Measurements from ENCODE around the gene TRIO.

The TRIO gene

GRCh38 chr5:14402424-14402823 is 259.3 kb downstream of the TRIO start:
- H3K4me1 ChIP-seq (ENCODE audit: control insufficient read depth, low read depth, low read length) = peaks cover 2% of the 10 kb centered on the region
- no peak for DNase-seq
- no peak overlapping the region for H3K4me3 ChIP-seq (ENCODE audit: low read length)
- H2BK15ac ChIP-seq (replicated peaks; ENCODE audit: low read depth) = no peak overlapping the region
- no peak overlapping the region for H2BK120ac ChIP-seq (ENCODE audit: low read depth, low read length)
- H3K4ac ChIP-seq (ENCODE audit: low read depth, low read length) = no peak overlapping the region
- no peak overlapping the region for H3K9ac ChIP-seq (ENCODE audit: low read length)
- H4K5ac ChIP-seq (ENCODE audit: low read length) = no peak overlapping the region
- no peak overlapping the region for H3K56ac ChIP-seq (ENCODE audit: low read length)
- no peak overlapping the region for H4K8ac ChIP-seq (ENCODE audit: low read depth, low read length)
- peaks cover 10% of the 10 kb centered on the region for H3K79me1 ChIP-seq (ENCODE audit: low read length)
- no peak overlapping the region for H3K27ac ChIP-seq (ENCODE audit: low read depth, low read length)
- H3K18ac ChIP-seq (ENCODE audit: low read length) = no peak overlapping the region
- H2BK5ac ChIP-seq (ENCODE audit: low read length) = no peak overlapping the region
- H3K79me2 ChIP-seq (ENCODE audit: control insufficient read depth, insufficient read depth, low read length) = peaks cover 7% of the 10 kb centered on the region
- H3K27me3 ChIP-seq (ENCODE audit: insufficient read depth, low read length, poor library complexity) = no peaks in the 10 kb centered on the region
- no peak overlapping the region for H2AK5ac ChIP-seq (ENCODE audit: low read length)
- no peak overlapping the region for H3K4me2 ChIP-seq (ENCODE audit: low read length)
- peaks cover 12% of the 10 kb centered on the region for H3K36me3 ChIP-seq (ENCODE audit: control insufficient read depth, insufficient read depth, low read length)
- H3K23ac ChIP-seq (ENCODE audit: low read length) = no peak overlapping the region
- 100% methylated on average over 1 of the region's 6 CpGs for WGBS (ENCODE audit: extremely low coverage, insufficient coverage, low lambda C conversion rate)

- no peak overlapping the region for H3K4ac ChIP-seq (ENCODE audit: low read depth, low read length)
- no peak overlapping the region for H3K56ac ChIP-seq (ENCODE audit: low read length)
- no peak overlapping the region for H4K8ac ChIP-seq (ENCODE audit: low read depth, low read length)
- WGBS (ENCODE audit: extremely low coverage, insufficient coverage, low lambda C conversion rate) = no CpG with 5 or more reads among the region's 6 CpGs
- no peak overlapping the region for H2BK120ac ChIP-seq (ENCODE audit: low read depth, low read length)
- H3K27ac ChIP-seq (ENCODE audit: low read depth, low read length) = no peak overlapping the region
- H3K4me2 ChIP-seq (ENCODE audit: low read length) = no peak overlapping the region
- no peak overlapping the region for H4K5ac ChIP-seq (ENCODE audit: low read length)
- peaks cover 10% of the 10 kb centered on the region for H3K79me1 ChIP-seq (ENCODE audit: low read length)
- H3K79me2 ChIP-seq (ENCODE audit: control insufficient read depth, insufficient read depth, low read length) = peaks cover 7% of the 10 kb centered on the region
- H3K4me3 ChIP-seq (ENCODE audit: low read length) = no peak overlapping the region
- H2AK5ac ChIP-seq (ENCODE audit: low read length) = no peak overlapping the region
- H3K23ac ChIP-seq (ENCODE audit: low read length) = no peak overlapping the region
- no peak overlapping the region for H3K9ac ChIP-seq (ENCODE audit: low read length)
- no peak overlapping the region for H2BK15ac ChIP-seq (replicated peaks; ENCODE audit: low read depth)
- peaks cover 14% of the 10 kb centered on the region for H3K36me3 ChIP-seq (ENCODE audit: control insufficient read depth, insufficient read depth, low read length)
- H2BK5ac ChIP-seq (ENCODE audit: low read length) = no peak overlapping the region
- DNase-seq = no peak
- no peaks in the 10 kb centered on the region for H3K4me1 ChIP-seq (ENCODE audit: control insufficient read depth, low read depth, low read length)
- H3K27me3 ChIP-seq (ENCODE audit: insufficient read depth, low read length, poor library complexity) = no peaks in the 10 kb centered on the region
- no peak overlapping the region for H3K18ac ChIP-seq (ENCODE audit: low read length)
These were observed 261.6 kb downstream of the TRIO start for GRCh38 chr5:14404780-14405179.

DNA sequence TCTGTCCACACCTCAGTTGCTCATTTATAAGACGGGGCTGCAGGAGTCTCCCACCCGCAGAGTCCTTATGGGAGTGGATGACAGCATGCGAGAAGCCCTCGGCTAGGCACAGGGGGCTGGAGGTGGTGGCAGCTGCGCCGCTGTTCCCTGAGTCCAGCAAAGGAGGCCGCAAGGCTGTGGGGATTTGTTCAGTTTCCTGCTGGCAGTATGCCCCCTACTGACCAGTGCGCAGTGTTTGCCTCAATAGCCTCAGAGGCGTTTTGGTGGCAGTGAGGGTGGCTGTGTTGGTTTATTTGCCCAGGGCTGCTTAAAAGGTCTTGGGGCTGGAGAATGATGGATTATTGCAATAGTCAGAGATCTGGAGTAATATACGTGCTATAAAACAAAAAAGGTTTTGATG is 262.1 kb downstream of the TRIO start:
- Histone ChIP-seq H3K4me1 (ENCODE audit: control insufficient read depth, low read depth, low read length) (no peaks in the 10 kb centered on the region), H3K36me3 (ENCODE audit: control insufficient read depth, insufficient read depth, low read length) (peaks cover 16% of the 10 kb centered on the region), H3K4me3 (ENCODE audit: low read length) (no peak overlapping the region), H3K27me3 (ENCODE audit: insufficient read depth, low read length, poor library complexity) (no peaks in the 10 kb centered on the region), H3K4ac (ENCODE audit: low read depth, low read length) (no peak overlapping the region), H3K23ac (ENCODE audit: low read length) (no peak overlapping the region), H3K4me2 (ENCODE audit: low read length) (no peak overlapping the region), H2AK5ac (ENCODE audit: low read length) (no peak overlapping the region), H3K79me2 (ENCODE audit: control insufficient read depth, insufficient read depth, low read length) (peaks cover 7% of the 10 kb centered on the region), H2BK15ac (replicated peaks; ENCODE audit: low read depth) (no peak overlapping the region), H3K9ac (ENCODE audit: low read length) (no peak overlapping the region), H3K18ac (ENCODE audit: low read length) (no peak overlapping the region), H2BK5ac (ENCODE audit: low read length) (no peak overlapping the region), H3K27ac (ENCODE audit: low read depth, low read length) (no peak overlapping the region), H4K8ac (ENCODE audit: low read depth, low read length) (no peak overlapping the region), H3K79me1 (ENCODE audit: low read length) (peaks cover 10% of the 10 kb centered on the region), H4K5ac (ENCODE audit: low read length) (no peak overlapping the region), H2BK120ac (ENCODE audit: low read depth, low read length) (no peak overlapping the region), H3K56ac (ENCODE audit: low read length) (no peak overlapping the region)
- DNase-seq = peak; percentile 55
- 100% methylated on average over 1 of the region's 10 CpGs for WGBS (ENCODE audit: extremely low coverage, insufficient coverage, low lambda C conversion rate)

- Histone ChIP-seq H2BK120ac (ENCODE audit: low read depth, low read length) (no peak overlapping the region), H3K56ac (ENCODE audit: low read length) (no peak overlapping the region), H3K36me3 (ENCODE audit: control insufficient read depth, insufficient read depth, low read length) (peaks cover 16% of the 10 kb centered on the region), H4K8ac (ENCODE audit: low read depth, low read length) (no peak overlapping the region), H3K4me1 (ENCODE audit: control insufficient read depth, low read depth, low read length) (no peaks in the 10 kb centered on the region), H3K4me2 (ENCODE audit: low read length) (no peak overlapping the region), H3K27ac (ENCODE audit: low read depth, low read length) (no peak overlapping the region), H3K27me3 (ENCODE audit: insufficient read depth, low read length, poor library complexity) (no peaks in the 10 kb centered on the region), H4K5ac (ENCODE audit: low read length) (no peak overlapping the region), H2BK5ac (ENCODE audit: low read length) (no peak overlapping the region), H2BK15ac (replicated peaks; ENCODE audit: low read depth) (no peak overlapping the region), H3K79me1 (ENCODE audit: low read length) (peaks cover 8% of the 10 kb centered on the region), H3K23ac (ENCODE audit: low read length) (no peak overlapping the region), H3K9ac (ENCODE audit: low read length) (no peak overlapping the region), H3K79me2 (ENCODE audit: control insufficient read depth, insufficient read depth, low read length) (peaks cover 7% of the 10 kb centered on the region), H3K4me3 (ENCODE audit: low read length) (no peak overlapping the region), H3K18ac (ENCODE audit: low read length) (no peak overlapping the region), H2AK5ac (ENCODE audit: low read length) (no peak overlapping the region), H3K4ac (ENCODE audit: low read depth, low read length) (no peak overlapping the region)
- WGBS (ENCODE audit: extremely low coverage, insufficient coverage, low lambda C conversion rate) = 100% methylated on average over 2 of the region's 22 CpGs
- no peak for DNase-seq
These were observed 262.8 kb downstream of the TRIO start for GRCh38 chr5:14405706-14406553.

DNA sequence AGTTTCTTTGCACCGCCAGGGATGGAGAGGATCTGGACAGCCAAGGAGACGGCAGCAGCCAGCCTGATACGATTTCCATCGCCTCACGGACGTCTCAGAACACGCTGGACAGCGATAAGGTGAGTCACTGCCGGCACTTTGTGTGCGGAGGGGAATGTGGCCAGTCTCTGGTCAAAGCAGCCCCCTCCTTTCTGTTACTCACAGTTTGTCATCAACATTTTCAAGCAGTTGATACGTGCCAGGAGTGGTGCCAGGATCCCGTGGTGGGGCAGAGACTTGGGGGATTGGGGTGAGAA is 263.4 kb downstream of the TRIO start:
- H4K8ac ChIP-seq (ENCODE audit: low read depth, low read length) = no peak overlapping the region
- peaks cover 16% of the 10 kb centered on the region for H3K36me3 ChIP-seq (ENCODE audit: control insufficient read depth, insufficient read depth, low read length)
- no peak overlapping the region for H2BK5ac ChIP-seq (ENCODE audit: low read length)
- no peak overlapping the region for H2BK120ac ChIP-seq (ENCODE audit: low read depth, low read length)
- no peak overlapping the region for H3K4me3 ChIP-seq (ENCODE audit: low read length)
- DNase-seq = no peak
- no peak overlapping the region for H3K4me2 ChIP-seq (ENCODE audit: low read length)
- no peaks in the 10 kb centered on the region for H3K4me1 ChIP-seq (ENCODE audit: control insufficient read depth, low read depth, low read length)
- no peak overlapping the region for H3K9ac ChIP-seq (ENCODE audit: low read length)
- no peak overlapping the region for H3K56ac ChIP-seq (ENCODE audit: low read length)
- WGBS (ENCODE audit: extremely low coverage, insufficient coverage, low lambda C conversion rate) = no CpG with 5 or more reads among the region's 12 CpGs
- no peak overlapping the region for H4K5ac ChIP-seq (ENCODE audit: low read length)
- H3K27ac ChIP-seq (ENCODE audit: low read depth, low read length) = no peak overlapping the region
- H3K18ac ChIP-seq (ENCODE audit: low read length) = no peak overlapping the region
- peaks cover 7% of the 10 kb centered on the region for H3K79me2 ChIP-seq (ENCODE audit: control insufficient read depth, insufficient read depth, low read length)
- H3K27me3 ChIP-seq (ENCODE audit: insufficient read depth, low read length, poor library complexity) = no peaks in the 10 kb centered on the region
- H3K79me1 ChIP-seq (ENCODE audit: low read length) = peaks cover 8% of the 10 kb centered on the region
- H3K4ac ChIP-seq (ENCODE audit: low read depth, low read length) = no peak overlapping the region
- no peak overlapping the region for H2AK5ac ChIP-seq (ENCODE audit: low read length)
- H2BK15ac ChIP-seq (replicated peaks; ENCODE audit: low read depth) = no peak overlapping the region
- no peak overlapping the region for H3K23ac ChIP-seq (ENCODE audit: low read length)

GRCh38 chr5:14407051-14407450 is 263.9 kb downstream of the TRIO start:
- no peak overlapping the region for H3K4ac ChIP-seq (ENCODE audit: low read depth, low read length)
- no peak overlapping the region for H3K4me3 ChIP-seq (ENCODE audit: low read length)
- H3K27me3 ChIP-seq (ENCODE audit: insufficient read depth, low read length, poor library complexity) = no peaks in the 10 kb centered on the region
- no peak overlapping the region for H4K8ac ChIP-seq (ENCODE audit: low read depth, low read length)
- no CpG with 5 or more reads among the region's 5 CpGs for WGBS (ENCODE audit: extremely low coverage, insufficient coverage, low lambda C conversion rate)
- no peak overlapping the region for H3K23ac ChIP-seq (ENCODE audit: low read length)
- peaks cover 16% of the 10 kb centered on the region for H3K36me3 ChIP-seq (ENCODE audit: control insufficient read depth, insufficient read depth, low read length)
- H4K5ac ChIP-seq (ENCODE audit: low read length) = no peak overlapping the region
- no peak for DNase-seq
- H3K18ac ChIP-seq (ENCODE audit: low read length) = no peak overlapping the region
- no peak overlapping the region for H3K56ac ChIP-seq (ENCODE audit: low read length)
- H2BK120ac ChIP-seq (ENCODE audit: low read depth, low read length) = no peak overlapping the region
- no peak overlapping the region for H2BK15ac ChIP-seq (replicated peaks; ENCODE audit: low read depth)
- peaks cover 8% of the 10 kb centered on the region for H3K79me1 ChIP-seq (ENCODE audit: low read length)
- H3K4me1 ChIP-seq (ENCODE audit: control insufficient read depth, low read depth, low read length) = no peaks in the 10 kb centered on the region
- no peak overlapping the region for H3K27ac ChIP-seq (ENCODE audit: low read depth, low read length)
- no peak overlapping the region for H3K9ac ChIP-seq (ENCODE audit: low read length)
- H2AK5ac ChIP-seq (ENCODE audit: low read length) = no peak overlapping the region
- no peak overlapping the region for H3K4me2 ChIP-seq (ENCODE audit: low read length)
- H2BK5ac ChIP-seq (ENCODE audit: low read length) = no peak overlapping the region
- peaks cover 7% of the 10 kb centered on the region for H3K79me2 ChIP-seq (ENCODE audit: control insufficient read depth, insufficient read depth, low read length)
